Liver (tissue), 9 donors: ENCODE data around the gene EPB41L2. TPM values are rescaled to one million over a fixed set of nuclear protein-coding genes. Genes with fewer than 3 reads are reported as not detected.

Source experiments
- DNase-seq: peaks from one replicate; pipeline ENCODE4 v3.0.0-alpha.2; 2017; ENCODE audit warnings: low spot score
- H3K27ac ChIP-seq, 2 donors: one replicate each; pipeline ENCODE4 v1.7.0; 2013; ENCODE audit warnings: inconsistent platforms in 2 of 2, low read length in 2 of 2, control low read depth in 1 of 2, low read depth in 1 of 2, mild to moderate bottlenecking in 1 of 2
- H3K27me3 ChIP-seq, 4 donors: one replicate each; pipeline versions ENCODE4 v1.6.1 to v1.7.0; 2013; ENCODE audit warnings: low read length in 3 of 4, inconsistent platforms in 1 of 4, mild to moderate bottlenecking in 1 of 4, moderate library complexity in 1 of 4; ENCODE audit not compliant: control insufficient read depth in 4 of 4, insufficient read depth in 4 of 4
- H3K36me3 ChIP-seq, 4 donors: one replicate each; pipeline versions ENCODE4 v1.6.1 to v1.7.0; 2013; ENCODE audit warnings: low read length in 3 of 4, mild to moderate bottlenecking in 3 of 4, low read depth in 1 of 4, moderate library complexity in 1 of 4; ENCODE audit not compliant: control insufficient read depth in 4 of 4, insufficient read depth in 3 of 4
- H3K4me1 ChIP-seq, 4 donors: one replicate each; pipeline versions ENCODE4 v1.6.1 to v1.7.0; 2013; ENCODE audit warnings: low read length in 3 of 4, mild to moderate bottlenecking in 3 of 4, moderate library complexity in 1 of 4; ENCODE audit not compliant: control insufficient read depth in 4 of 4, insufficient read depth in 4 of 4
- H3K4me3 ChIP-seq, 3 donors: one replicate each; pipeline versions ENCODE4 v1.6.1 to v1.7.0; 2013; ENCODE audit warnings: low read length in 3 of 3, control low read depth in 1 of 3, low read depth in 1 of 3, mild to moderate bottlenecking in 1 of 3
- H3K9ac ChIP-seq, 2 donors: one replicate each; pipeline ENCODE4 v1.7.0; 2013; ENCODE audit warnings: low read length in 2 of 2, mild to moderate bottlenecking in 2 of 2, moderate library complexity in 2 of 2, control low read depth in 1 of 2, low read depth in 1 of 2
- H3K9me3 ChIP-seq, 4 donors: one replicate each; pipeline versions ENCODE4 v1.6.1 to v1.7.0; 2013; ENCODE audit warnings: low read length in 3 of 4; ENCODE audit not compliant: control insufficient read depth in 4 of 4
- EGR1 ChIP-seq, 2 donors: IDR thresholded peaks; 2 replicates each; pipeline ENCODE4 v1.6.1; 2016 to 2018; ENCODE audit warnings: antibody characterized with exemption in 2 of 2, low read depth in 2 of 2
- FOXA1 ChIP-seq: IDR thresholded peaks from 2 replicates; pipeline ENCODE4 v1.6.1; 2016; ENCODE audit warnings: antibody characterized with exemption
- FOXA2 ChIP-seq: IDR thresholded peaks from 2 replicates; pipeline ENCODE4 v1.6.1; 2016; ENCODE audit warnings: antibody characterized with exemption
- GABPA ChIP-seq, 2 donors: IDR thresholded peaks in 1 of 2; conservative IDR thresholded peaks in 1 of 2; 2 replicates each; pipeline ENCODE4 v1.6.1; 2016; ENCODE audit warnings: antibody characterized with exemption in 2 of 2, mild to moderate bottlenecking in 1 of 2, moderate library complexity in 1 of 2
- HNF4A ChIP-seq, 2 donors: conservative IDR thresholded peaks; 2 replicates each; pipeline ENCODE4 v1.6.1; 2016; ENCODE audit warnings: antibody characterized with exemption in 2 of 2, mild to moderate bottlenecking in 2 of 2
- HNF4G ChIP-seq: IDR thresholded peaks from 2 replicates; pipeline ENCODE4 v1.6.1; 2016; ENCODE audit warnings: antibody characterized with exemption
- JUND ChIP-seq, 2 donors: IDR thresholded peaks; 2 replicates each; pipeline ENCODE4 v1.6.1; 2016; ENCODE audit warnings: antibody characterized with exemption in 2 of 2
- NR2F2 ChIP-seq: IDR thresholded peaks from 2 replicates; pipeline ENCODE4 v1.6.1; 2016; ENCODE audit warnings: antibody characterized with exemption
- RAD21 ChIP-seq, 2 donors: IDR thresholded peaks; 2 replicates each; pipeline ENCODE4 v1.6.1; 2016; ENCODE audit warnings: antibody characterized with exemption in 2 of 2, mild to moderate bottlenecking in 2 of 2
- RXRA ChIP-seq, 2 donors: IDR thresholded peaks; 2 replicates each; pipeline ENCODE4 v1.6.1; 2017 to 2018; ENCODE audit warnings: antibody characterized with exemption in 2 of 2, mild to moderate bottlenecking in 1 of 2
- SP1 ChIP-seq: IDR thresholded peaks from 2 replicates; pipeline ENCODE4 v1.6.1; 2018; ENCODE audit warnings: antibody characterized with exemption, mild to moderate bottlenecking
- TAF1 ChIP-seq: conservative IDR thresholded peaks from 2 replicates; pipeline ENCODE4 v1.6.1; 2016; ENCODE audit warnings: antibody characterized with exemption, mild to moderate bottlenecking
- YY1 ChIP-seq: IDR thresholded peaks from 2 replicates; pipeline ENCODE4 v1.6.1; 2016; ENCODE audit warnings: antibody characterized with exemption, mild to moderate bottlenecking
- WGBS: extraction: QIAGEN DNeasy Blood & Tissue Kit; methylation state at CpG from one replicate; pipeline ENCODE4 v1.1.7; 2013; 5-methylcytosine and 5-hydroxymethylcytosine counted together
- polyA plus RNA-seq, 2 donors: library from polyadenylated mRNA; stranded (reverse) in 1 of 2; unstranded in 1 of 2; fragments of 200-250 nt in 1 of 2; fragments of >200 nt in 1 of 2; fragmentation: Nextera tagmentation in 1 of 2; extraction: Ambion mirVana in 1 of 2; gene quantifications; one replicate each; pipeline versions ENCODE4 v1.2.1 to v1.2.3, GENCODE V29; 2013 to 2015
- total RNA-seq, 2 donors: library from RNA; depleted of rRNA; stranded (reverse); fragments of >200 nt; gene quantifications; one replicate each; pipeline ENCODE4 v1.2.3, GENCODE V29; 2014
- TF ChIP-seq, protein P1 (sequence below): IDR thresholded peaks from 2 replicates; pipeline ENCODE4 v1.6.1; 2016; ENCODE audit warnings: antibody characterized with exemption
- TF ChIP-seq, protein P2 (sequence below): IDR thresholded peaks from 2 replicates; pipeline ENCODE4 v1.6.1; 2016; ENCODE audit warnings: antibody characterized with exemption
- TF ChIP-seq, protein P3 (sequence below): fragments of 150-350 bp; IDR thresholded peaks from 2 replicates; pipeline ENCODE4 v1.5.1; 2017; ENCODE audit warnings: improper control_type of control experiment, low read depth, low read length; ENCODE audit not compliant: missing input control
- TF ChIP-seq, protein P4 (sequence below): IDR thresholded peaks from 2 replicates; pipeline ENCODE4 v1.6.1; 2016; ENCODE audit warnings: antibody characterized with exemption
- TF ChIP-seq, protein P5 (sequence below): IDR thresholded peaks from 2 replicates; pipeline ENCODE4 v1.6.1; 2016; ENCODE audit warnings: antibody characterized with exemption, mild to moderate bottlenecking
- donor health status: healthy.
- donor health status: healthy.
- donor health status: healthy.
- donor health status: healthy.
- donor health status: healthy.

Gene EPB41L2
- total and polyA plus RNA-seq, 4 donors: 10.0 to 43.3 (median 18.7) TPM

DNA sequence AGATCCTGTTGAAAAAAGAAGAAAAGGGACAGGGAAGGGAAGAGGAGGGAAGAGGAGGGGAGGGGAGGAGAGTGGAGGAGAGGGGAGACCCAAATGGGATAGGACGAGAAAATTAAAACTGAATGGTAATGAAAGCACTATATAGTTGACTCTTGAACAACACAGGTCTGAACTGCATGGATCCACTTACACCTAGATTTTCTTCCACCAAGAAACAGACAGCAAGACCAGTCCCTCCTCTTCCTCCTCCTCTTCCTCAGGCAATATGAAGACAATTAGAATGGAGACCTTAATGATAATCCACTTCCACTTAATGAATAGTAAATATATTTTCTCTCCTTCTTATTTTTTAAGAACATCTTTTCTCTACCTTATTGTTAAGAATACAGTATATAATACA lies 113.5 kb downstream of the EPB41L2 start:
- H3K4me3 ChIP-seq: no peak overlapping the region
- no peaks in the 10 kb centered on the region for H3K36me3 ChIP-seq
- no peaks in the 10 kb centered on the region for H3K4me1 ChIP-seq
- no peaks in the 10 kb centered on the region for H3K9me3 ChIP-seq
- H3K27me3 ChIP-seq: no peaks in the 10 kb centered on the region
- H3K9ac ChIP-seq: no peak overlapping the region
- WGBS: 98% methylated on average over 1 of the region's 1 CpG
- no peak overlapping the region for H3K27ac ChIP-seq
- no peak for DNase-seq
- TF ChIP-seq TAF1: no peak
- no peak for TF ChIP-seq YY1
- TF ChIP-seq GABPA (IDR thresholded peaks at IDR 0.05 in 1 of 2, conservative IDR thresholded peaks at IDR 0.05 in 1 of 2): no peak
- no peak for TF ChIP-seq EGR1 (IDR thresholded peaks at IDR 0.05; ENCODE audit: low read depth in 2 of 2)
- no peak for TF ChIP-seq HNF4G
- TF ChIP-seq JUND (IDR thresholded peaks at IDR 0.05): no peak
- TF ChIP-seq FOXA2: no peak
- TF ChIP-seq, protein P1, sequence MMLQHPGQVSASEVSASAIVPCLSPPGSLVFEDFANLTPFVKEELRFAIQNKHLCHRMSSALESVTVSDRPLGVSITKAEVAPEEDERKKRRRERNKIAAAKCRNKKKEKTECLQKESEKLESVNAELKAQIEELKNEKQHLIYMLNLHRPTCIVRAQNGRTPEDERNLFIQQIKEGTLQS: no peak
- no peak for TF ChIP-seq NR2F2
- TF ChIP-seq, protein P2, sequence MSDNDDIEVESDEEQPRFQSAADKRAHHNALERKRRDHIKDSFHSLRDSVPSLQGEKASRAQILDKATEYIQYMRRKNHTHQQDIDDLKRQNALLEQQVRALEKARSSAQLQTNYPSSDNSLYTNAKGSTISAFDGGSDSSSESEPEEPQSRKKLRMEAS: no peak
- no peak for TF ChIP-seq RAD21 (IDR thresholded peaks at IDR 0.05)
- TF ChIP-seq, protein P3, sequence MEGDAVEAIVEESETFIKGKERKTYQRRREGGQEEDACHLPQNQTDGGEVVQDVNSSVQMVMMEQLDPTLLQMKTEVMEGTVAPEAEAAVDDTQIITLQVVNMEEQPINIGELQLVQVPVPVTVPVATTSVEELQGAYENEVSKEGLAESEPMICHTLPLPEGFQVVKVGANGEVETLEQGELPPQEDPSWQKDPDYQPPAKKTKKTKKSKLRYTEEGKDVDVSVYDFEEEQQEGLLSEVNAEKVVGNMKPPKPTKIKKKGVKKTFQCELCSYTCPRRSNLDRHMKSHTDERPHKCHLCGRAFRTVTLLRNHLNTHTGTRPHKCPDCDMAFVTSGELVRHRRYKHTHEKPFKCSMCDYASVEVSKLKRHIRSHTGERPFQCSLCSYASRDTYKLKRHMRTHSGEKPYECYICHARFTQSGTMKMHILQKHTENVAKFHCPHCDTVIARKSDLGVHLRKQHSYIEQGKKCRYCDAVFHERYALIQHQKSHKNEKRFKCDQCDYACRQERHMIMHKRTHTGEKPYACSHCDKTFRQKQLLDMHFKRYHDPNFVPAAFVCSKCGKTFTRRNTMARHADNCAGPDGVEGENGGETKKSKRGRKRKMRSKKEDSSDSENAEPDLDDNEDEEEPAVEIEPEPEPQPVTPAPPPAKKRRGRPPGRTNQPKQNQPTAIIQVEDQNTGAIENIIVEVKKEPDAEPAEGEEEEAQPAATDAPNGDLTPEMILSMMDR: no peak
- no peak for TF ChIP-seq HNF4A (conservative IDR thresholded peaks at IDR 0.05)
- TF ChIP-seq, protein P4, sequence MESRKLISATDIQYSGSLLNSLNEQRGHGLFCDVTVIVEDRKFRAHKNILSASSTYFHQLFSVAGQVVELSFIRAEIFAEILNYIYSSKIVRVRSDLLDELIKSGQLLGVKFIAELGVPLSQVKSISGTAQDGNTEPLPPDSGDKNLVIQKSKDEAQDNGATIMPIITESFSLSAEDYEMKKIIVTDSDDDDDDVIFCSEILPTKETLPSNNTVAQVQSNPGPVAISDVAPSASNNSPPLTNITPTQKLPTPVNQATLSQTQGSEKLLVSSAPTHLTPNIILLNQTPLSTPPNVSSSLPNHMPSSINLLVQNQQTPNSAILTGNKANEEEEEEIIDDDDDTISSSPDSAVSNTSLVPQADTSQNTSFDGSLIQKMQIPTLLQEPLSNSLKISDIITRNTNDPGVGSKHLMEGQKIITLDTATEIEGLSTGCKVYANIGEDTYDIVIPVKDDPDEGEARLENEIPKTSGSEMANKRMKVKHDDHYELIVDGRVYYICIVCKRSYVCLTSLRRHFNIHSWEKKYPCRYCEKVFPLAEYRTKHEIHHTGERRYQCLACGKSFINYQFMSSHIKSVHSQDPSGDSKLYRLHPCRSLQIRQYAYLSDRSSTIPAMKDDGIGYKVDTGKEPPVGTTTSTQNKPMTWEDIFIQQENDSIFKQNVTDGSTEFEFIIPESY: no peak
- TF ChIP-seq SP1: no peak
- no peak for TF ChIP-seq RXRA (IDR thresholded peaks at IDR 0.05)
- TF ChIP-seq FOXA1: no peak

DNA sequence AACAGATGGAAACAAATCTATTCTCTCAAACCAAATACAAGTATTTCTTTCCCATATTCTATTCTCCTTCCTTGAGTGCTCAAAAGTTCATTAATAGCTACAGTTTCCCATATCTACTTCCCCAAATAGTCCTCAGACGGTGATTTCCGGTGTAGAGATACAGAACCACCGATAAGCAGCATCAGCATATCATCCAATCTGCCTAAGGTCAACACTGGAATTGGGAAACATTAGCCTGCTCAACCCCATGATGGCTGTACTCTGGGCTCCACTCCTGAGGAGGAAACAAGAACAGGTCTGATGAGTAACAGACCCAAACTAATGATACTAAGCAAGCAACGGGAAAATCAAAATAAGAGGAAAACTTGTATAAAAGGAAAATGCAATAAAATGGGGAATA lies 115.6 kb downstream of the EPB41L2 start:
- Histone ChIP-seq H3K9me3 (no peaks in the 10 kb centered on the region), H3K36me3 (no peaks in the 10 kb centered on the region), H3K27ac (no peak overlapping the region), H3K4me3 (no peak overlapping the region), H3K27me3 (no peaks in the 10 kb centered on the region), H3K4me1 (no peaks in the 10 kb centered on the region), H3K9ac (no peak overlapping the region)
- no peak for DNase-seq
- 38% methylated on average over 4 of the region's 4 CpGs for WGBS
- TF ChIP-seq HNF4G: no peak
- no peak for TF ChIP-seq TAF1
- TF ChIP-seq, protein P5, sequence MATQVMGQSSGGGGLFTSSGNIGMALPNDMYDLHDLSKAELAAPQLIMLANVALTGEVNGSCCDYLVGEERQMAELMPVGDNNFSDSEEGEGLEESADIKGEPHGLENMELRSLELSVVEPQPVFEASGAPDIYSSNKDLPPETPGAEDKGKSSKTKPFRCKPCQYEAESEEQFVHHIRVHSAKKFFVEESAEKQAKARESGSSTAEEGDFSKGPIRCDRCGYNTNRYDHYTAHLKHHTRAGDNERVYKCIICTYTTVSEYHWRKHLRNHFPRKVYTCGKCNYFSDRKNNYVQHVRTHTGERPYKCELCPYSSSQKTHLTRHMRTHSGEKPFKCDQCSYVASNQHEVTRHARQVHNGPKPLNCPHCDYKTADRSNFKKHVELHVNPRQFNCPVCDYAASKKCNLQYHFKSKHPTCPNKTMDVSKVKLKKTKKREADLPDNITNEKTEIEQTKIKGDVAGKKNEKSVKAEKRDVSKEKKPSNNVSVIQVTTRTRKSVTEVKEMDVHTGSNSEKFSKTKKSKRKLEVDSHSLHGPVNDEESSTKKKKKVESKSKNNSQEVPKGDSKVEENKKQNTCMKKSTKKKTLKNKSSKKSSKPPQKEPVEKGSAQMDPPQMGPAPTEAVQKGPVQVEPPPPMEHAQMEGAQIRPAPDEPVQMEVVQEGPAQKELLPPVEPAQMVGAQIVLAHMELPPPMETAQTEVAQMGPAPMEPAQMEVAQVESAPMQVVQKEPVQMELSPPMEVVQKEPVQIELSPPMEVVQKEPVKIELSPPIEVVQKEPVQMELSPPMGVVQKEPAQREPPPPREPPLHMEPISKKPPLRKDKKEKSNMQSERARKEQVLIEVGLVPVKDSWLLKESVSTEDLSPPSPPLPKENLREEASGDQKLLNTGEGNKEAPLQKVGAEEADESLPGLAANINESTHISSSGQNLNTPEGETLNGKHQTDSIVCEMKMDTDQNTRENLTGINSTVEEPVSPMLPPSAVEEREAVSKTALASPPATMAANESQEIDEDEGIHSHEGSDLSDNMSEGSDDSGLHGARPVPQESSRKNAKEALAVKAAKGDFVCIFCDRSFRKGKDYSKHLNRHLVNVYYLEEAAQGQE: no peak
- TF ChIP-seq, protein P2: no peak
- no peak for TF ChIP-seq FOXA1
- TF ChIP-seq, protein P3: no peak
- no peak for TF ChIP-seq FOXA2
- no peak for TF ChIP-seq RXRA (IDR thresholded peaks at IDR 0.05)
- no peak for TF ChIP-seq EGR1 (IDR thresholded peaks at IDR 0.05; ENCODE audit: low read depth in 2 of 2)
- TF ChIP-seq, protein P1: no peak
- no peak for TF ChIP-seq HNF4A (conservative IDR thresholded peaks at IDR 0.05)
- TF ChIP-seq, protein P4: no peak
- no peak for TF ChIP-seq GABPA (IDR thresholded peaks at IDR 0.05 in 1 of 2, conservative IDR thresholded peaks at IDR 0.05 in 1 of 2)
- TF ChIP-seq RAD21 (IDR thresholded peaks at IDR 0.05): no peak
- no peak for TF ChIP-seq NR2F2
- TF ChIP-seq SP1: no peak
- no peak for TF ChIP-seq YY1
